DLD1 (cell line): ENCODE results near the gene PIGX.
"Not testable (repeated sequence)": the region's sequence is repeated elsewhere in the genome, so short reads cannot be mapped to it uniquely, and the experiment has no call there.

Experiments
- in situ Hi-C: cut with HindIII; loops from 2 replicates; pipeline ENCODE4 v1.10.0; 2017; ENCODE audit warnings: low sequenced_read_pairs

Gene PIGX

GRCh38 chr3:196700801-196701200 is 11.4 kb upstream of the PIGX start:
- in situ Hi-C loops, result no loop called here

DNA sequence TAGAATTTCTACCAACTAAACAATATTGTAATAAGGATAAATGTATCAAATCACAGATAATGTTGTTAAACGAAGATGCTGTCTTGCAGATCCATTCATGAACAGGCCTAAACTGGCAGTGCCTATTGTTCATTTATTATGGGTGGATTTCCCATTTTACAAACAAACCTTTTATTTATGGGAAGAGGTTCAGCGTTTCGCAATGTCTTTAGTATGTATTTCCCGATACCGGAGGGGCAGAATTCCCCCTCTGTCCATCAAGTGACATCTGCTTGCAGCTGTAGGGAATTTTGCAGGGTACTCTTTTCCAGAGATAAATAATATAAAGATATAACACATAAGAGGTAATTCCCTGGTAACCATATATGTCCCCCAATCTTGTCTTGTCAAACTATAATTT is 5.8 kb upstream of the PIGX start:
- in situ Hi-C loops, result no loop called here

DNA sequence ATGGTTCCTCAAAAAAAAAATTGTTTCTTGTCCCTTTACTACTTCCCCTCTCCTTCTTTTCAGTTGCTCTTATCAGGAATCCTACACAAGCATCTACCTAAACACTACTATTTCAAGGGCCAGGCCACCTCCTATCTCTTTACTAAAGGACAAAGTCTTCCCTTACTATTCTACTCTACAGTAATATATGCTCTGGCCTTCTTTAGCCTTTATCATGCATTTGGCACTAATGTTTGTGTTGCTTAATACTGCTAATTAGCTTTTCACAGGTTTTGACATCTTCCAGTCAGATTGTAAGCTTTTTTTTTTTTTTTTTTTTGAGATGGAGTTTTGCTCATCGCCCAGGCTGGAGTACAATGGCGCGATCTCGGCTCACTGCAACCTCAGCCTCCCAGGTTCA is 5.4 kb upstream of the PIGX start:
- in situ Hi-C loops, result no loop called here

GRCh38 chr3:196707566-196707965 is 4.6 kb upstream of the PIGX start:
- in situ Hi-C loops, result no loop called here

- in situ Hi-C loops, result no loop called here
These were observed 3.7 kb upstream of the PIGX start for GRCh38 chr3:196708467-196708866.

DNA sequence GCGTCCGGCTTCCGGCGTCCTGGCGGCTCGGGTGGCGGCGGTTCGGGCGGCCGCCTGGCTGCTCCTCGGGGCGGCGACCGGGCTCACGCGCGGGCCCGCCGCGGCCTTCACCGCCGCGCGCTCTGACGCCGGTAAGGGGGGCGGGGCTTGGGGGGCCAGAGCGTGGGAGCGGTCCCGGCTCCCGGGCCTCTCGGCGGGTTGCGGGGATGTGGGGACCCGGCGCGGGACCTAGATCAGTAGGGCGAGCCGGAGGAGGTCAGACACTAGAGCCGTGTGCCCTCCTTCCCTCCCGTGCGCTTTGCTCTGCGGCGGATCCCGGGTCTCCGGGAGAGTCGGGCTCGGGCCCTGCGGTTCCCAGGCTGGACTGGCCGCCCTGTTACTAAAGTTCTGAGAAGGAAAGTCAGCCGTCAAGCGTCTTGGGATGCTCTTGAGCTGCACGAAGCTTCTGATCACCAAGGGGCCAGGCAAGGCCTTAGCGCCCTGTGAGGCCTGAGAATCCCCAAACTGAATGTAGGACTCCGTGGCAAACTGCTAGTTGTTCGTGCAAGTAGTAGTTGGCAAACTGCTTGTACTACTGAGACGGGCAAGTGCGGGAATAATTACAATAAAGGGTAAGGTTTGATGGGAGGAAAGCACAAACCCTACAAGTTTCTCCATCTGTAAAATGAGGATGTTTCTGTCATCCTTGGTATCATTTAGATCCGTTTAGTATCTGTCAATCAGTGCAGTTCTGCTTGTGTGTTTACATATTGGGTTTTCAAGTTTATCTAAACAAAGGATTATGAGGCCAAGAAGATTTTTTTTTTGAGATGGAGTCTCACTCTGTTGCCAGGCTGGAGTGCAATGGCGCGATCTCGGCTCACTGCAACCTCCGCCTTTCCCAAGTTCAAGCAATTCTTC is 587 bp downstream of the PIGX start:
- in situ Hi-C loops, result no loop called here

GRCh38 chr3:196717162-196717561 is 5.0 kb downstream of the PIGX start:
- in situ Hi-C loops, result not testable (repeated sequence)

DNA sequence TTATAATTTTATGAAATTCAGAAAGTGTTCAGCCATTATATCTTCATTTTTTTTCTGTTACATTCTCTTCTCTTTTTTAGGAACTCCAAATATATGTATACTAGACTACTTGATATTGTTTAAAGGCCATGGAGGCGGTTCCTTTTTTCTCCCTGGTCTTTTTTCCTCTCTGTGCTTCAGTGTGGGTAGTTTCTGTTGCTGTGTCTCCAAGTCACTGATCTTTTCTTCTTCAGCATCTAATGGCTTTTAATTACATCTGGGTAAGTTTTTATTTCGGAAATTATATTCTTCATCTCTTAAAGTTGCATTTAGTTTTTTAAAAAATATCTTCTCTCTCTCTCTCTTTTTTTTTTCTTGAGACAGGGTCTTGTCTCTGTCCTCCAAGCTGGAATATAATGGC is 8.9 kb downstream of the PIGX start:
- in situ Hi-C loops, result no loop called here

- in situ Hi-C loops, result no loop called here
These were observed 14.9 kb downstream of the PIGX start for GRCh38 chr3:196726788-196727675.

DNA sequence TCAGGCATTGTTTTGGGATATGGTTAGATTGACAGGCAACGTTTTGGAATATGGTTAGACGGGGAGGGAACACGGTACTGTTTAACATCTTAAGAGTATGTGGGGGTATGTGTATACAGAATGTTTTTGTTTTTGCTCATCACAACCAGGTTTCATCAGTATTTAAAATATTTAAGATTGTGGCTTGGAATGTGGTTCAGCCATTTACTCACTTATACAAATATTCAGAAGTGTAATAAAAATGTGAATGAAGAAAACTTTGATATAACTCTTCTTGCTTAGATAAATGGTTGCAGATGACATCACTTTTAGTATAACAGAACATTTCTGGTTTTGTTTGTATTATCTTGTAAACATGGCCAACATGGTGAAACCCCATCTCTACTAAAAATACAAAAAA is 23.6 kb downstream of the PIGX start:
- in situ Hi-C loops, result no loop called here

DNA sequence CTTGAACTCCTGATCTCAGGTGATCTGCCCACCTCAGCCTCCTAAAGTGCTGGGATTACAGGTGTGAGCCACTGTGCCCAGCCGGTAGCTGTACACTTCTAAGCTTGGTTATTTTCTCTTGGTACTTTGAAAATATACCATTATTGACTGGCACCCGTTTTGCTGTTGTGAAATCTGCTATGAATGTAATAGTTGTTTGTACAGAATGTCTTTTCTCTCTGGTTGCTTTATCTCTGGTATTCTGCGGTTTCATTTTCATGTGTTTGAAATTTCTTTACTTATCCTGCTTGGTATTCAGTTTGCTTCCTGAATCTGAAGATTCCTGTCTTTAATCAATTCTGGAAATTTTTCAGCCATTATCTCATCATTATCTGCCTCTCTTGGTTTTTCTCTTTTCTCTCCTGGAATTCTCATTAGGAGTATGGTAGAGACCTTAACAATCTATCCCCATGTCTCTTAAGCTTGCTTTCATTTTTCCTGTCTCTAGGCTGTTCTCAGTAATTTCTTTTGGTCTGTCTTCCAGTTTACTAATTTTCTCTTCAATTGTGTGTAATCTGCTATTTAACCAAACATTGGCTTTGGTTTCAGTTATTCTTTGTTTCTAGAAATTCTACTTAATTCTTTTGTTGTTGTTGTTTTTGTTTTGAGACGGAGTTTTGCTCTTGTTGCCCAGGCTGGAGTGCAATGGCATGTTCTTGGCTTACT is 24.6 kb downstream of the PIGX start:
- in situ Hi-C loops, result no loop called here

DNA sequence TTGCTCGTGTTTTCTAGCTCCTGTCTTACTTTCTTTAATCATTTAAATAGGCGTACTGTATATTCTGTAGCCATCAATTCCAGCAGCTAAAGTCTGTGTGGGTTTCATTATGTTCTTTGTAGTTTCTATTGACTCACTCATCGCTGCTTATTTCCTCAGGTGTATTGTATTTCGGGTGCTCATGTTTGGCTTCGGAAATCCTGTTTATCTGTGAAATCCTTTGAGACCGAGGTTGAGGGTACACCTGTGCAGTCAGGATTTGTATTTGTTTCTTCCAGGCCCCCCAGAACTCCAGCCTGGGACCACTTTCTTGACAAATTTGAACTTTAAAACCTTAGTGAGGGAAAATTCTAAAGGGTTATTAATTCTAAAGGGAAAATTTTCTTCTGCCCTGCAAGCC is 25.5 kb downstream of the PIGX start:
- in situ Hi-C loops, result no loop called here

GRCh38 chr3:196739671-196740480 is 27.7 kb downstream of the PIGX start, which contains the start of gene PAK2:
TSS of gene PAK2 (plus strand) at chr3:196739857. CDS start at chr3:196782647, 42,790 bp downstream.
- in situ Hi-C loops, result no loop called here

DNA sequence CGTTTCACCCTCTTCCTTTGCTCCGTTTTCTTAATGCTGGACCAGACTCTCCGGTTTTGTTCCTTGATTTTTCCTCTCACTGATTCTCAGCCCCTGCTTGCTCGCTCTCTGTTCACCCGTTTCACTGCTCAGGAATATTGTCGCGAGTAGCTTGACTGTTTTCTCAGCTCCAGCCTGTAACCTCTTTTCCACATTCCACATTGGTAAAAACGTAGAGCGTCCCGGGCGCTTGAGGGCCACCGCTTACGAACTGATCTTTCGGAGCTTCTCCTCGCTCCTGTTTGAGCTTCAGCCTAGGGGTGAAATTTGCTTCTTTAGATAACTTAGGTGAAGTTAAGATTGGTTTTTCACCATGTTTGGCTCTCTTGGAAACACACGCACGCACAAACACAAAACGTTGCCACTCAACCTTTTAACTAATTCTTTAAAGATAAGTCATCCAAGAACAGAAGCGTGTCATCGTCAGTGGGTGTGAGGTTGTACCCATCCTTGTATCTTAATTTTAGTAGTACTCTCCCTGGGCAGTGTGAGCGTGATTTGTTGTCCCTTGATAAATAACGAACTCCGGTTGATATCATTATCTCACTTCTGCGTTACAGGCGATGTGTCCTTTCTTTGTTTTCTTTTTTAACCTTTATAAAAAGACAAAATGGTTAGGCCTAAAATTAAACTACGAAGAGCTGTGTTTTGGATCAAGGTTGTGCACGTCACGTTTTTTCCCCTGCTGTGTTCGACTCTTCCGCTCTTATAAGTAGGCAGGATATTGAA is 28.5 kb downstream of the PIGX start:
- in situ Hi-C loops, result no loop called here

DNA sequence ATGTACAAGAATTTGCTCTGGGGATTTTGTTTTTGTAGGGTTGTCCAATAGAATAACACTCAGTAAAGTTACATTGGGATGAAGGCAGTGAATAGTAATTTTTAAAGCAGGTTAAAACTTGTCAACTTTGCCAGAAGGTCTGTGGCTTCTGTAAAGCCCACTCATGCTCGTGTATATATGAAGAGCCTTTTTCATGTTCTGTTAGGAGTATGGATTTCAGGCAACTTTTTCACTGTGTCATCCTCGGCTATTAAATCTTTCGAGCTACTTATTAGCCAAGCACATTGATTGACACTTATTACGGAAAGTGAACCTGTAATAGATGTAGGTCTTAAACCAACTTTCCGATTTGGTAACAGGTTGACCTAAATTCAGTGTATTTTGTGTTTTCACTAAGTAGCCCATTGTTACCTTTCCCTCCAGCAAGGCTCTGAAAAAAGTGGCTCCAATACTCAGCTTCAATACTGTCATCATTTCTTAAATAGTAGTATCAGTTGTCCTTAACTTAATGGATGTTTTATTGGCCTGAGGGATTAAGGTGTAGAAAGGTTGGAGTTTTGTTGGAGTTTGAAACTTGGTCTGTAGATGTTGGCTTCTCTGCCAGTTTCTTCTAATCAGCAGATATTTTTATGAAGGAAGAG is 29.2 kb downstream of the PIGX start:
- in situ Hi-C loops, result no loop called here

DNA sequence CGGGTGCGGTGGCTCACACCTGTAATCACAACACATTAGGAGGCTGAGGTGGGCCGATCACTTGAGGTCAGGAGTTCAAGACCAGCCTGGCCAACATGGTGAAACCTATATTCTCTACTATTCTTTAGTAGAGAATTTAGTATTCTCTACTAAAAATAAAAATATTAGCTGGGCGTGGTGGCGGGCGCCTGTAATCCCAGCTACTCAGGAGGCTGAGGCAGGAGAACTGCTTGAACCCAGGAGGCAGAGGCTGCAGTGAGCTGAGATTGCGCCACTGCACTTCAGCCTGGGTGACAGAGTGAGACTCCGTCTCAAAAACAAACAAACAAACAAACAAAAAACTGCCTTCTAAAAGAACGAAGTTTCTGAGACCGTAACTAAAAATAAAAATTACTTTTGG is 31.4 kb downstream of the PIGX start:
- in situ Hi-C loops, result not testable (repeated sequence)

- in situ Hi-C loops, result no loop called here
These were observed 36.9 kb downstream of the PIGX start for GRCh38 chr3:196749125-196749524.

GRCh38 chr3:196753201-196753600 is 41.0 kb downstream of the PIGX start:
- in situ Hi-C loops, result no loop called here
